Endothelial cell of umbilical vein (primary cell): Measurements from ENCODE around the gene EXOC6. TPM values are rescaled to one million over a fixed set of nuclear protein-coding genes. Genes with fewer than 3 reads are reported as not detected.

ENCODE experiments used
- BruUV-seq: library from RNA; stranded (reverse); fragments of 400-500 nt; replicated peaks from 2 replicates; lab custom pipeline; 2021; lab: Mats Ljungman, UMichigan
- CTCF ChIA-PET: fragments of 300-600, 350-600 bp; sonication (Branson Sonifier 250); formaldehyde crosslinking; loops from one replicate; lab custom pipeline; 2021; ENCODE audit warnings: antibody characterized with exemption, inconsistent platforms; lab: Charles Lee
- POLR2A ChIA-PET: fragments of 300-600, 350-600 bp; sonication (Branson Sonifier 250); formaldehyde crosslinking; loops from one replicate; lab custom pipeline; 2021; ENCODE audit warnings: antibody characterized with exemption, inconsistent platforms; lab: Charles Lee
- DNase-seq: peaks from one replicate; pipeline ENCODE4 v3.0.0-alpha.2; 2011; ENCODE audit warnings: low read depth, low spot score
- FAIRE-seq: peaks from 2 replicates; lab custom pipeline; 2011; peaks lifted over from hg19 to GRCh38; lab: Jason Lieb, UNC
- H2AFZ ChIP-seq: 2 replicates; pipeline ENCODE4 v1.6.0; 2012; ENCODE audit warnings: low read depth, low read length, control low read depth, inconsistent platforms
- H3K27ac ChIP-seq: 2 replicates; pipeline ENCODE4 v1.5.1; 2011; ENCODE audit warnings: low read depth, mild to moderate bottlenecking, control low read depth, low read length, moderate library complexity; ENCODE audit not compliant: insufficient read depth
- H3K27me3 ChIP-seq, 2 experiments: 2 replicates each; pipeline versions ENCODE4 v1.6.0 to v1.6.1; 2011; ENCODE audit warnings: low read length in 2 of 2, mixed read lengths in 1 of 2; ENCODE audit not compliant: control insufficient read depth in 2 of 2, insufficient read depth in 2 of 2
- H3K36me3 ChIP-seq, 2 experiments: 2 replicates in 1 of 2; 3 replicates in 1 of 2; pipeline ENCODE4 v1.5.1; 2011; ENCODE audit warnings: low read length in 2 of 2, mild to moderate bottlenecking in 1 of 2, moderate library complexity in 1 of 2; ENCODE audit not compliant: control insufficient read depth in 2 of 2, insufficient read depth in 2 of 2; ENCODE audit errors: extremely low read depth in 1 of 2
- H3K4me1 ChIP-seq: 3 replicates; pipeline ENCODE4 v1.5.1; 2011; ENCODE audit warnings: mild to moderate bottlenecking, low read length; ENCODE audit not compliant: control insufficient read depth, insufficient read depth; ENCODE audit errors: extremely low read depth
- H3K4me2 ChIP-seq: 2 replicates; pipeline ENCODE4 v1.6.1; 2011; ENCODE audit warnings: low read length, control low read depth, mixed read lengths; ENCODE audit not compliant: insufficient read depth
- H3K4me3 ChIP-seq, 3 experiments: fragments of 200-600 bp in 1 of 3; sonication (generic), shearing (Covaris generic) in 1 of 3; replicated peaks in 1 of 3; 2 replicates each; pipeline ENCODE4 v1.5.1; 2011 to 2016; ENCODE audit warnings: control low read depth in 3 of 3, low read length in 3 of 3, mild to moderate bottlenecking in 2 of 3, inconsistent platforms in 1 of 3, low read depth in 1 of 3, moderate library complexity in 1 of 3; ENCODE audit not compliant: insufficient read depth in 1 of 3
- H3K79me2 ChIP-seq: 2 replicates; pipeline ENCODE4 v1.6.0; 2012; ENCODE audit warnings: low read length, inconsistent platforms; ENCODE audit not compliant: control insufficient read depth, insufficient read depth
- H3K9ac ChIP-seq: replicated peaks from 2 replicates; pipeline ENCODE3; 2011; ENCODE audit warnings: low read length, control low read depth; ENCODE audit not compliant: insufficient read depth; ENCODE audit errors: extremely low read depth
- H3K9me1 ChIP-seq: replicated peaks from 3 replicates; pipeline ENCODE4 v1.6.0; 2011; ENCODE audit warnings: mild to moderate bottlenecking, low read length; ENCODE audit not compliant: control insufficient read depth, insufficient read depth; ENCODE audit errors: extremely low read depth
- H3K9me3 ChIP-seq: replicated peaks from 2 replicates; pipeline ENCODE4 v1.5.1; 2012; ENCODE audit warnings: low read length, inconsistent platforms; ENCODE audit not compliant: control insufficient read depth, insufficient read depth
- H4K20me1 ChIP-seq: replicated peaks from 2 replicates; pipeline ENCODE3; 2011; ENCODE audit warnings: mild to moderate bottlenecking, low read length; ENCODE audit not compliant: control insufficient read depth, insufficient read depth; ENCODE audit errors: extremely low read depth
- EZH2 ChIP-seq: IDR thresholded peaks from 2 replicates; pipeline ENCODE4 v1.6.1; 2012; ENCODE audit warnings: borderline replicate concordance, low read depth, mild to moderate bottlenecking, moderate library complexity, low read length, inconsistent platforms; ENCODE audit not compliant: severe bottlenecking
- FOS ChIP-seq: IDR thresholded peaks from 2 replicates; pipeline ENCODE4 v1.6.1; 2011; ENCODE audit warnings: mild to moderate bottlenecking, low read length, moderate library complexity, borderline replicate concordance; ENCODE audit not compliant: insufficient read depth
- GATA2 ChIP-seq: IDR thresholded peaks from 2 replicates; pipeline ENCODE4 v1.7.0; 2011; ENCODE audit warnings: low read depth, mild to moderate bottlenecking, moderate library complexity, mixed read lengths, low read length; ENCODE audit not compliant: insufficient read length, insufficient read depth
- JUN ChIP-seq: IDR thresholded peaks from 2 replicates; pipeline ENCODE4 v1.6.1; 2011; ENCODE audit warnings: borderline replicate concordance, low read depth; ENCODE audit not compliant: insufficient read length, insufficient read depth
- POLR2AphosphoS5 ChIP-seq: IDR thresholded peaks from 2 replicates; pipeline ENCODE4 v1.6.1; 2012; ENCODE audit warnings: low read depth, mild to moderate bottlenecking, control low read depth, low read length, moderate library complexity; ENCODE audit not compliant: insufficient read depth
- dilution Hi-C: fragments of 300-500 bp; cut with MboI; formaldehyde crosslinking; loops from one replicate; pipeline ENCODE4 v1.15.0; 2019; ENCODE audit warnings: low sequenced_read_pairs; ENCODE audit not compliant: extremely low pct_ligation_motif_present
- intact Hi-C: fragments of 100-400 bp; cut with micrococcal nuclease; formaldehyde crosslinking; loops from one replicate; pipeline ENCODE4 v1.10.0; 2022
- polyA plus RNA-seq, 4 experiments: library from polyadenylated mRNA; depleted of rRNA in 3 of 4; stranded (reverse) in 3 of 4; unstranded in 1 of 4; fragments of >200 nt; gene quantifications; 2 replicates each; pipeline versions ENCODE4 v1.2.1 to v1.2.3, GENCODE V29; 2011 to 2012; ENCODE audit warnings: missing spikeins in 1 of 4
- total RNA-seq: library from RNA; stranded (reverse); gene quantifications from 2 replicates; pipeline ENCODE4 v1.2.3, GENCODE V29; 2021
- TF ChIP-seq, protein P1 (sequence below): IDR thresholded peaks from 2 replicates; pipeline ENCODE4 v1.6.1; 2011; ENCODE audit not compliant: insufficient read depth, insufficient read length
- TF ChIP-seq, protein P2 (sequence below), 2 donors: IDR thresholded peaks; 1 replicate in 1 of 2; 2 replicates in 1 of 2; pipeline ENCODE4 v1.5.1; 2011; ENCODE audit warnings: low read length in 2 of 2, mild to moderate bottlenecking in 2 of 2, moderate library complexity in 2 of 2, control low read depth in 1 of 2, inconsistent platforms in 1 of 2, low read depth in 1 of 2; ENCODE audit not compliant: insufficient read depth in 1 of 2; ENCODE audit errors: extremely low read depth in 1 of 2

EXOC6 gene
- total and polyA plus RNA-seq, 2 donors (not counting 3 experiments of a cell fraction or from before 2014, with no cell fraction given) = 72.6 to 108 TPM

DNA sequence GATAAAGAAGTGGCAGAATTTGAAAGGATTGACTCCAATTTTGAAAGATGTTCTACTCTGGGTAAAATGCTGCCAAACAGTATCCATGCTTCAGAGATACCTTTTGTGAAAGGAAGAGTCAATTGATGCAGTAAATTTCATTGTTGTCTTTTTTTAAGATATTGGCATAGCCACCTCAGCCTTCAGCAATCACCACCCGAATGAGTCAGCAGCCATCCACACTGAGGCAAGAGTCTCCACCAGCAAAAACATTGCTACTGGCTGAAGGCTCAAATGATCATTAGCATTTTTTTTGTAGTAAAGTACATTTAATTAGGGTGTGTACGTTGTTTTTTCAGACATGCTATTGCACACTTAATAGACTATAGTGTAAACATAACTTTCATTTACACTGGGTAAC is 180.6 kb downstream of the EXOC6 start:
- H3K4me3 ChIP-seq = no peak overlapping the region
- H3K36me3 ChIP-seq = peaks cover 14 to 19% of the 10 kb centered on the region in 2 experiments
- no peaks in the 10 kb centered on the region for H3K79me2 ChIP-seq
- no peaks in the 10 kb centered on the region for H4K20me1 ChIP-seq
- H3K4me2 ChIP-seq = no peak overlapping the region
- FAIRE-seq = no peak
- H3K27me3 ChIP-seq = no peaks in the 10 kb centered on the region
- no peak overlapping the region for H2AFZ ChIP-seq
- CTCF ChIA-PET = no interaction called here
- no peak for DNase-seq
- no peaks in the 10 kb centered on the region for H3K9me1 ChIP-seq
- no peak overlapping the region for H3K27ac ChIP-seq
- peaks cover 6% of the 10 kb centered on the region for H3K4me1 ChIP-seq
- intact Hi-C loops = no loop called here
- H3K9ac ChIP-seq = no peak overlapping the region
- TF ChIP-seq JUN = no peak
- TF ChIP-seq EZH2 = no peak
- TF ChIP-seq GATA2 = no peak
- TF ChIP-seq, protein P1, sequence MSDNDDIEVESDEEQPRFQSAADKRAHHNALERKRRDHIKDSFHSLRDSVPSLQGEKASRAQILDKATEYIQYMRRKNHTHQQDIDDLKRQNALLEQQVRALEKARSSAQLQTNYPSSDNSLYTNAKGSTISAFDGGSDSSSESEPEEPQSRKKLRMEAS = no peak
- no peak for TF ChIP-seq POLR2AphosphoS5
- TF ChIP-seq, protein P2, sequence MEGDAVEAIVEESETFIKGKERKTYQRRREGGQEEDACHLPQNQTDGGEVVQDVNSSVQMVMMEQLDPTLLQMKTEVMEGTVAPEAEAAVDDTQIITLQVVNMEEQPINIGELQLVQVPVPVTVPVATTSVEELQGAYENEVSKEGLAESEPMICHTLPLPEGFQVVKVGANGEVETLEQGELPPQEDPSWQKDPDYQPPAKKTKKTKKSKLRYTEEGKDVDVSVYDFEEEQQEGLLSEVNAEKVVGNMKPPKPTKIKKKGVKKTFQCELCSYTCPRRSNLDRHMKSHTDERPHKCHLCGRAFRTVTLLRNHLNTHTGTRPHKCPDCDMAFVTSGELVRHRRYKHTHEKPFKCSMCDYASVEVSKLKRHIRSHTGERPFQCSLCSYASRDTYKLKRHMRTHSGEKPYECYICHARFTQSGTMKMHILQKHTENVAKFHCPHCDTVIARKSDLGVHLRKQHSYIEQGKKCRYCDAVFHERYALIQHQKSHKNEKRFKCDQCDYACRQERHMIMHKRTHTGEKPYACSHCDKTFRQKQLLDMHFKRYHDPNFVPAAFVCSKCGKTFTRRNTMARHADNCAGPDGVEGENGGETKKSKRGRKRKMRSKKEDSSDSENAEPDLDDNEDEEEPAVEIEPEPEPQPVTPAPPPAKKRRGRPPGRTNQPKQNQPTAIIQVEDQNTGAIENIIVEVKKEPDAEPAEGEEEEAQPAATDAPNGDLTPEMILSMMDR (IDR thresholded peaks at IDR 0.05; ENCODE audit: extremely low read depth in 1 of 2, insufficient read depth in 1 of 2, low read depth in 1 of 2, low read length in 2 of 2) = no peak
- TF ChIP-seq FOS = peak; percentile 58
- dilution Hi-C loops = no loop called here
- POLR2A ChIA-PET = no interaction called here
- BruUV-seq = no TSS peak
- H3K9me3 ChIP-seq = no peaks in the 10 kb centered on the region
